A673 (cell line): ENCODE results near the gene PIP4K2A. TPM values are rescaled to one million over a fixed set of nuclear protein-coding genes. Genes with fewer than 3 reads are reported as not detected.

ENCODE experiments used
- Bru-seq: library from RNA; stranded (reverse); fragments of 400-500 nt; gene quantifications from one replicate; lab custom pipeline; 2021; lab: Mats Ljungman, UMichigan
- BruChase-seq, 2 experiments: library from RNA; stranded (reverse); fragments of 400-500 nt; gene quantifications; one replicate each; lab custom pipeline; 2021; lab: Mats Ljungman, UMichigan
- BruUV-seq: library from RNA; stranded (reverse); fragments of 400-500 nt; replicated peaks from 2 replicates; lab custom pipeline; 2021; lab: Mats Ljungman, UMichigan
- CTCF ChIA-PET: fragments of 300-600 bp; sonication (Branson Sonifier 250); formaldehyde crosslinking; loops from one replicate; lab custom pipeline; 2022; ENCODE audit warnings: antibody characterized with exemption; lab: Charles Lee
- POLR2A ChIA-PET: fragments of 300-600 bp; sonication (Branson Sonifier 250); formaldehyde crosslinking; loops from one replicate; lab custom pipeline; 2022; ENCODE audit warnings: antibody characterized with exemption; ENCODE audit not compliant: low non-redundant PET; lab: Charles Lee
- DNase-seq: peaks from one replicate; pipeline ENCODE4 v3.0.0-alpha.2; 2015; ENCODE audit warnings: low spot score
- H3K27ac ChIP-seq: fragments of 200-600 bp; sonication (generic); 2 replicates; pipeline ENCODE4 v1.5.1; 2016; ENCODE audit warnings: mixed run types, low read depth, mild to moderate bottlenecking, mixed read lengths, antibody characterized with exemption, low read length; ENCODE audit not compliant: poor library complexity, severe bottlenecking
- H3K27me3 ChIP-seq: fragments of 200-600 bp; sonication (generic); replicated peaks from 2 replicates; pipeline ENCODE4 v1.6.1; 2017; ENCODE audit warnings: mixed run types, low read depth, mild to moderate bottlenecking, mixed read lengths, antibody characterized with exemption, low read length; ENCODE audit not compliant: insufficient read depth, poor library complexity
- H3K36me3 ChIP-seq: fragments of 200-600 bp; sonication (generic); 2 replicates; pipeline ENCODE4 v1.6.1; 2016; ENCODE audit warnings: mixed run types, mild to moderate bottlenecking, mixed read lengths, antibody characterized with exemption, low read length; ENCODE audit not compliant: insufficient read depth, poor library complexity, severe bottlenecking
- H3K4me1 ChIP-seq: fragments of 200-600 bp; sonication (generic); 2 replicates; pipeline ENCODE4 v1.6.1; 2017; ENCODE audit warnings: mixed run types, mild to moderate bottlenecking, mixed read lengths, antibody characterized with exemption, low read length; ENCODE audit not compliant: insufficient read depth, poor library complexity, severe bottlenecking
- H3K4me3 ChIP-seq: fragments of 200-600 bp; sonication (generic); 2 replicates; pipeline ENCODE4 v1.5.1; 2016; ENCODE audit warnings: low read depth, mixed run types, mild to moderate bottlenecking, mixed read lengths, low read length; ENCODE audit not compliant: poor library complexity, severe bottlenecking
- H3K9me3 ChIP-seq: fragments of 200-600 bp; sonication (generic); 2 replicates; pipeline ENCODE4 v1.6.1; 2016; ENCODE audit warnings: mixed run types, low read depth, mild to moderate bottlenecking, mixed read lengths, antibody characterized with exemption, low read length; ENCODE audit not compliant: poor library complexity, severe bottlenecking
- CTCF ChIP-seq: fragments of 300-800, 200-600 bp; sonication (generic); conservative IDR thresholded peaks from 2 replicates; pipeline ENCODE4 v1.5.1; 2017; ENCODE audit warnings: low read depth, mild to moderate bottlenecking, antibody characterized with exemption, low read length, moderate library complexity, mixed read lengths
- EZH2 ChIP-seq: fragments of 200-600 bp; sonication (generic); IDR thresholded peaks from 2 replicates; pipeline ENCODE4 v1.6.1; 2017; ENCODE audit warnings: borderline replicate concordance, low read depth, mild to moderate bottlenecking, mixed read lengths, antibody characterized with exemption, low read length; ENCODE audit not compliant: poor library complexity, severe bottlenecking
- intact Hi-C: fragments of 100-400 bp; cut with micrococcal nuclease; formaldehyde crosslinking; loops from one replicate; pipeline ENCODE4 v1.10.0; 2022; ENCODE audit not compliant: unreplicated experiment
- long read RNA-seq: library from polyadenylated mRNA; stranded (forward); transcript quantifications from one replicate; pipeline ENCODE4 v2.0.0, GENCODE V29; 2022
- total RNA-seq: library from RNA; stranded (reverse); gene quantifications from 2 replicates; pipeline ENCODE4 v1.2.3, GENCODE V29; 2021

PIP4K2A gene
- total RNA-seq (18.3 and 19.8 TPM in 2 replicates), Bru-seq, nascent RNA (percentile 69 among the genes with signal in this experiment), BruChase-seq, experiment 1, labeled RNA remaining after a 2-hour chase (percentile 65 among the genes with signal in this experiment), BruChase-seq, experiment 2, labeled RNA remaining after a 6-hour chase (percentile 64 among the genes with signal in this experiment)
- long read RNA-seq, transcript PIP4K2A-202 (10 exons, 3,802 nt), result major isoform, 8 of 16 reads
- long read RNA-seq, partial matches to known transcripts, result 3 of 16 reads
- long read RNA-seq, other reads (novel, unspliced or antisense), result 5 of 16 reads

- ChIA-PET CTCF (no interaction called here), POLR2A (interaction anchor here (0.7 kb wide), 1 partner anchor 1380 kb away, joined by 3 read pairs; no protein-coding TSS in a partner anchor)
- peak; percentile 85 for DNase-seq
- no peaks in the 10 kb centered on the region for H3K27me3 ChIP-seq
- H3K4me1 ChIP-seq, result peaks cover 10% of the 10 kb centered on the region
- intact Hi-C loops, result loop anchor here (5.0 kb wide), 1 partner anchor 97 kb away; no protein-coding TSS in a partner anchor
- H3K27ac ChIP-seq, result peak within 1 kb of the TSS; percentile 66
- H3K9me3 ChIP-seq, result no peaks in the 10 kb centered on the region
- BruUV-seq, result no TSS peak
- peak within 1 kb of the TSS; percentile 90 for H3K4me3 ChIP-seq
- no peak for TF ChIP-seq CTCF
- TF ChIP-seq EZH2, result no peak
- H3K36me3 ChIP-seq, result no peaks in the 10 kb centered on the region
These were observed at the start of gene PIP4K2A for GRCh38 chr10:22714479-22715289. PIP4K2A (minus strand) TSS chr10:22714578; CDS start chr10:22714326, 252 bp downstream.

GRCh38 chr10:22761569-22762220 lies 47.3 kb upstream of the PIP4K2A start:
- Histone ChIP-seq H3K4me3 (no peak overlapping the region), H3K4me1 (no peaks in the 10 kb centered on the region), H3K36me3 (no peaks in the 10 kb centered on the region), H3K27ac (no peak overlapping the region), H3K9me3 (no peaks in the 10 kb centered on the region), H3K27me3 (peaks cover 4% of the 10 kb centered on the region)
- intact Hi-C loops, result loop anchor here (10.0 kb wide), 1 partner anchor 57 kb away; no protein-coding TSS in a partner anchor
- ChIA-PET CTCF (no interaction called here), POLR2A (no interaction called here)
- no peak for DNase-seq
- BruUV-seq, result no TSS peak
- no peak for TF ChIP-seq EZH2
- no peak for TF ChIP-seq CTCF

- H3K27me3 ChIP-seq, result peaks cover 7% of the 10 kb centered on the region
- no TSS peak for BruUV-seq
- H3K4me3 ChIP-seq, result no peak overlapping the region
- ChIA-PET POLR2A (no interaction called here), CTCF (no interaction called here)
- DNase-seq, result no peak
- H3K27ac ChIP-seq, result no peak overlapping the region
- no peaks in the 10 kb centered on the region for H3K36me3 ChIP-seq
- no peaks in the 10 kb centered on the region for H3K4me1 ChIP-seq
- intact Hi-C loops, result loop anchor here (10.0 kb wide), 1 partner anchor 55 kb away; no protein-coding TSS in a partner anchor
- H3K9me3 ChIP-seq, result no peaks in the 10 kb centered on the region
- TF ChIP-seq EZH2, result no peak
- TF ChIP-seq CTCF, result no peak
These were observed 45.6 kb upstream of the PIP4K2A start for GRCh38 chr10:22760025-22760424.
